GM21367 (cell line): ENCODE data around the gene EXOC6.

Experiments used
- ATAC-seq: cut with Tn5 transposase; IDR thresholded peaks from one replicate; pipeline ENCODE4 v1.9.1; 2021; ENCODE audit not compliant: unreplicated experiment

EXOC6 gene

DNA sequence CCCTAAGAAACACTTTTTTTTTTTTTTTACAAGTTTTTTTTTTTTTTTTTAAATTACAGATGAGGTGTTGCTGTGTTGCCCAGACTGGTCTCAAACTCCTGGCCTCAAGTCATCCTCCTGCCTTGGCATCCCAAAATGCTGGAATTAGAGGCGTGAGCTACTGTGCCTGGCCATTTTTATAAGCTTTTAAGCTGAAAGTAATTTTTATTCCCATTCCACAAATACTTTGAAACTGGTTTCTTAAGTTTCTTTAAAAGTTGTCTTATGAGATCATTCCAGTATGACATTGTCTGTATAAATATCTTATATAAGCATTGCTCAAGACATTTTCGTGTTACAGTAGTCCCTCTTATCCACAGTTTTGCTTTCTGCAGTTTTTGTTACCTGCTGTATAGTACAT lies 150.9 kb downstream of the EXOC6 start:
- no peak for ATAC-seq

GRCh38 chr10:93006435-93007039 lies 158.2 kb downstream of the EXOC6 start:
- ATAC-seq: no peak

DNA sequence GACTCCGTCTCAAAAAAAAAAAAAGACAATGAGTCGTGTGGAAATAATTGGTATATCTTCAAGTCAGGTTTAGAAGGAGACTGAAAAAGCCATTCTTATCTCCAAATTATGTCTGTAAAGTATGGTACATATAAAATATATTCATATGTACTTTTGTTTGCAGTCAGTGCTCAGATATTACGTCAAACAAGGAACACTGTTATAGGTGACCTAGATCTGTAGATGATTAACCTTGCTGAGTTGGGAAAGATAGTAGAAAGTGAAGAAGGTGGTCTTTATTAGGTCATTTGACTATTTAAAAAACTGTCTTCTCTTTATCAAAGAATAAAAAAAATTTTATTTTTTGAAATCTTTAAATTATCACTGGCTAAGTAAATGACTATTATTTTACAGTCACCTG lies 167.4 kb downstream of the EXOC6 start:
- no peak for ATAC-seq

DNA sequence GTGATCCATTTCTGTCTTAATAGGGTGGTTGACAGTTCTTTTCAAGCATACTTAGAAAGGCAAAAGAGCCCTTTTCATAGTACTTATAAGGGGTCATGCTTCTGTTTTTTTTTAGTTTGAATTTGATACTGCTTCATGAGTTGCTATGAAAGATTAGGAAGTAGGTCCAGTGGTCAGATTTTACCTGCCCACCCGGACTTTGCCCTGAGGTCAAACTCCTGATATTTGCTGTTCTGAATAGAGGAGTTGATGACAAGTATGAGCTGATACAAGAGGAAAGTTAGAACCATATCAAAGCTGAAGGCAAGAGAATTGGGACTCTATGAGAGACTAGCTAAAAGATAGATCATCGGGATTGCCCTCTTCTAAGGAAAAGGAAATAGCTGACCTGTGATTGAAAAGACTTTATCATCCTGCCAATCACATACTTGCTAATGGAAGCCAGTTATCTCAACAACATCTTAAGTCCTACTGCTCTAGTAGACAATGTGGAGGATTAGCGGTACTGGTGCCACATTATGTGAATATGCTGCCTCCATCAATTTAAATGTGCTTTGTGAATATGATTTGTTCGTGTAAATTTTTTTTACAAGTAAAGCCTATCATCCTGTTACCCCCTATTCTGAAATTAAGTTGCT lies 174.8 kb downstream of the EXOC6 start:
- ATAC-seq: no peak

- no peak for ATAC-seq
Measured at GRCh38 chr10:93026072-93026471, 177.8 kb downstream of the EXOC6 start.

DNA sequence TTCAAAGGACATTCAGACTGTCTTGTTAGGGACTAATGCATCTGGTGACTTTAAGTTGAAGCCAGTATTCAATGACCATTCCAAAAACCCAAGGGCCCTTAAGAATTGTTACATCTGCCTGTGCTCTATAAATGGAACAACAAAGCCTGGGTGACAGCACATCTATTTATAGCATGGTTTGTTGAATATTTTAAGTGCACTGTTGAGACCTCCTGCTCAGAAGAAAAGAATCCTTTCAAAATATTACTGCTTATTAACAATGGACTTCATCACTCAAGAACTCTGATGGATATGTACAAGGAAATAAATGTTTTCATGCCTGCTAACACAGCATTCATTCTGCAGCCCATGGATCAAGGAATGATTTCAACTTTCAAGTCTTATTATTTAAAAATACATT lies 179.2 kb downstream of the EXOC6 start:
- no peak for ATAC-seq

DNA sequence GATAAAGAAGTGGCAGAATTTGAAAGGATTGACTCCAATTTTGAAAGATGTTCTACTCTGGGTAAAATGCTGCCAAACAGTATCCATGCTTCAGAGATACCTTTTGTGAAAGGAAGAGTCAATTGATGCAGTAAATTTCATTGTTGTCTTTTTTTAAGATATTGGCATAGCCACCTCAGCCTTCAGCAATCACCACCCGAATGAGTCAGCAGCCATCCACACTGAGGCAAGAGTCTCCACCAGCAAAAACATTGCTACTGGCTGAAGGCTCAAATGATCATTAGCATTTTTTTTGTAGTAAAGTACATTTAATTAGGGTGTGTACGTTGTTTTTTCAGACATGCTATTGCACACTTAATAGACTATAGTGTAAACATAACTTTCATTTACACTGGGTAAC lies 180.6 kb downstream of the EXOC6 start:
- ATAC-seq: no peak

DNA sequence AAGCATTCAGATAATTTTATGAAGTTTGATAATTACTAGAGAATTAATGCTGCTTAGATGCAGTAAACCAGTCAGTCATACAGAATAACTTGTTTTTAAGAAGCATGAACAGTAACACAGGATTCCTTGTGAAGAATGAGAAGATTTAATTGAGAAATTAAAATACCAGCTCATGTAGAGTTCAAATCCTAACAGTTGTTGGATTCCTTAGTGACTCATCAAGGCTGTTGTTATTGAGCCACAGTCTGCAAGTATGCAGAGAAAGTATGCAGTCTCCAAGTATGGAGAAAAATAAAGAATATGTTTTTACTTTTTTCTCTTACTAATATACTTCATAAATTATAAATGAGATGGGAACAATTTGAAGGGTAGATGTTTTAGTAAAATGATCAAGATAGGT lies 182.1 kb downstream of the EXOC6 start:
- ATAC-seq: no peak

DNA sequence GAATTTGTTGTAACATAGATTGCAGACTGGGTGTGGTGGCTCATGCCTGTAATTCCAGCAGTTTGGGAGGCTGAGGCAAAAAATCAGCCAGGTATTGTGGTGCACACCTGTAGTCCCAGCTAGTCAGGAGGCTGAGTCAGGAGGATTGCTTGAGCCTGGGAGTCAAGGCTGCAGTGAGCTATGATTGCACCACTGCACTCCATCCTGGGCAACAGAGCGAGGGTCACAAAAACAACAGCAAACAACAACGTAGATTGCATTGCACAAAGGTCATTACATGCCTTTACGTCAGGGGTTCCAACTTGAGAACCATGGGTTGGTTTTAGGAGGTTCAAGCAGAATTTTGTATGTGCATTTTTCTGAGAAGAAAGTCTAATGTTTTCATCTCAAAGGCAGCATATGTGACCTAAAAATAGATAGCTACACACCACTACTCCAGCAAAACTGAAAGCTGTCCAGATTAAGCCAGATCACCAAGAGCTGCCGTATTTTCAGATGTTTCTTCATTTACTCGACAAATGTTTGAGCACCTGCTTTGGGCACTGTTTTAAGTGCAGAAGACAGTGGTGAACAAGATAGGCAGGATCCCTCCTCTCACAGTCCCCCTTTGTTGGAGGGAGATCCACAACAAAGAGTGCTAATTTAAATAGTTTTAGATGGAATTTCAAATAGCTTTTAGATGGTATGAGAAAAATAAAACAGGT lies 183.9 kb downstream of the EXOC6 start:
- no peak for ATAC-seq

DNA sequence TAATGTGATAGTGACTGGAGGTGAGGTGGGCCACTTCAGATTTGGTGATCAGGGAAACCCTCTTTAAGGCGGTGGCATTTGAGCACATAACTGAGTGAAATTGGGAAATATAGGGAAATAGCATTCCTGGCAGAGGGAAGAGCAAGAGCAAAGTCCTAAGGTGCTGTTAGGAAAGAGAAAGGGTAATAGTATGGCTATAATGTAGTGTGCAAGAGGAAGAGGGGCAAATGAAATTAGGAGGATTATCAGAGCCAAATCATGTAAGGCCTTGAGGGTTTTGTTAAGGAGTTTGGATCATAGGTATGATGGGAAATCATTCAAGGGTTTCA lies 184.5 kb downstream of the EXOC6 start:
- no peak for ATAC-seq

GRCh38 chr10:93034426-93034825 lies 186.1 kb downstream of the EXOC6 start:
- no peak for ATAC-seq

GRCh38 chr10:93039110-93039509 lies 190.8 kb downstream of the EXOC6 start:
- ATAC-seq: no peak

- no peak for ATAC-seq
Measured at GRCh38 chr10:93039721-93040120, 191.4 kb downstream of the EXOC6 start.

- no peak for ATAC-seq
Measured at GRCh38 chr10:93054486-93054885, 206.2 kb downstream of the EXOC6 start.

DNA sequence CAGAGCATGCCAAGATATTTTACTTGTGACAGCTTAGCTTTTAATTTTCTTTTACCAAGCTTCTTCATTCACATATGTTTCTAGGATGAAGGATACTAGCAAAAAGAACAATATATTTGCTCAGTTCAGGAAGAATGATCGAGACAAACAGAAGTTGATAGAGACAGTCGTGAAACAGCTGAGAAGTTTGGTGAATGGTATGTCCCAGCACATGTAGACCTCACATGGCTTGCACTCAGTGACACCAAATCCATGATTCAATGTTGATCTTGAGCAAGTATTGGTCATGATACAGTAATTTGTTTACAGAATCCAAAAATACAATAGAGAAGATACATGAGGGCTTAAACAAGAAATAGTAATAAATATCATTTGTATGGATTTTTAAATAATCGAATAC lies 209.8 kb downstream of the EXOC6 start:
- ATAC-seq: no peak

DNA sequence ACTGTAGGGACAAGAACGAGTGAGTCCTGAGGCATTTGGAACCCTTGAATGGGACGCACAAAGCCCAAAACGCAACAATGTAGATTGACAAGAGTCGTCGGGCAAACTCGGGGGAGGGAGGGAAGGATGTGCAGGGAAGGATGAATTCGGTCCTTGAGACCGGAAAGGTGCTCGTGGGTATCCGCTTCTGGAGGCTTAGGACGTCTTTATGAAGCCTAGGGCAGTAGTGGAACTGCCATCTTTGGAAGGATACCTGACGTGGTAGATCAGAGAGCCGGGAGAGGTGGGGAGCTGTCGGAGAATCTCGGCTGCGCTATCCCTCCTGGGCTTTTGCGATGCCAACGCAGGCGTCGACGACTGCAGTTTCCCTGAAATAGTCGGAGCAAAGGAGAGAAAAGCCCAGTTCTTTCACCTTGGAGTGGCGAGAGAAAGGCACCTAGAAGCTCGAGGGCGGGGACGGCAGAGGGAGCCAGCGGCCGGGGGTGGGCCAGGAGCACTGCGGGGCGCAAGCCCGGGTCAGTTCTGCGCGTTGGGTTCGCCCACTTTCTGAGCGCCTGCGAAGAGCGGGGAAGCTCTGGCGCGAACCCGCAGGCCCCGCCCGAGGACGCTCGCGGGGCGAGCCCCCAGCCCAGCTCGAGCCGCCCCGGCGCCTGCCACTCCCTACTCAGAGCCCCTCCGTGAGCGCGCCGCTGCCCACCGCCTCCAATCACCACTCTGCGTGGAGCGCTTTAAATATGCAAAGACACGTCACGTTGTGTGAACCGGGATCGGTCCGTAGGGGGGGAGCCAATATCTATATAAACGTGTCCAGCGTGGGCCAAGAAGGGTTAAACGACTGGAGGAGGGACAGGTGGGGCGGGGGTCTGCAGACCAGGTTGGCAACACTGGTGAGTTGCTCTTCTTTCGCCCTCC lies 211.9 kb downstream of the EXOC6 start, which contains the start of gene CYP26C1:
CYP26C1 (plus strand) TSS at position 824 of the 912 bp plus-strand sequence. CDS start 466 bp downstream, outside the sequence.
- ATAC-seq: no peak

DNA sequence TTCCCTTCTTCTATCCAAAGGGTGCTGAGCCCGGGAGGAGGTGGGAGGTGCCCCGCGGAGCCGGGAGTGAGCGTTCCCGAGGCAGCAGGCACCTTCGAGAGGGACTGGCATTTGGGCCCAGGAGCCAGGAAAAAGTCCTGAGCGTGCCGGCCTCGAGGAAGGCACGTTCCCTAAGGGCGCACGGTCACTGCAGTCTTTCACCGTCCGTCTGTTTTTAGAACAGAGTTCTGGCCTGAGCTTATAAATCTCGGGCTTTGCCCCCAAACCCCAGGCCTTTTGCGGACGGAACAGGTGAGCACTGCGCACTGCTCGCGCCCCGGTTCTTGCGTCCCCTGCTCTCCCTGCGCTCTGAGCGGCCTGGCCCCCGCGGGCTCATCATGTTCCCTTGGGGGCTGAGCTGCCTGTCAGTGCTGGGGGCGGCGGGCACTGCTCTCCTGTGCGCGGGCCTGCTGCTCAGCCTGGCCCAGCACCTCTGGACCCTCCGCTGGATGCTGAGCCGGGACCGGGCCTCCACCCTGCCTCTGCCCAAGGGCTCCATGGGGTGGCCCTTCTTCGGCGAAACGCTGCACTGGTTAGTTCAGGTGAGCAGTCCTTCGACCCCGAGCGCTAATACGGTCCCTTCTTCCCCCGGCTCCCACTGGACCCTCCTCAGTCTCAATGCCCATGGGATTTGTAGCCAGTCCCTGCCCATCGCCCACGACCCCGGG lies 212.7 kb downstream of the EXOC6 start:
- no peak for ATAC-seq

GRCh38 chr10:93061594-93062513 lies 213.5 kb downstream of the EXOC6 start:
- ATAC-seq: no peak

- no peak for ATAC-seq
Measured at GRCh38 chr10:93062514-93063143, 214.3 kb downstream of the EXOC6 start.
